Activated CD8-positive, alpha-beta memory T cell treated with anti-CD3 and anti-CD28 coated beads, Interleukin-2, amount 10 ng/mL, durations not matched to agents 7 days and 5 days (primary cell): ENCODE data around the gene APOB. TPM values are rescaled to one million over a fixed set of nuclear protein-coding genes. Genes with fewer than 3 reads are reported as not detected.

ENCODE experiments used
- ATAC-seq: fragments of 150-1000 bp; cut with Tn5 transposase; one replicate; pipeline ENCODE4 v1.10.0; 2021; ENCODE audit warnings: moderate library complexity
- CTCF ChIA-PET: fragments of 350-600 bp; sonication (Branson Sonifier 250); formaldehyde crosslinking; loops from one replicate; lab custom pipeline; 2021; ENCODE audit warnings: antibody characterized with exemption; lab: Charles Lee
- DNase-seq: peaks from one replicate; pipeline ENCODE4 v3.0.0-alpha.2; 2020
- H3K27ac Mint-ChIP-seq: one replicate; pipeline ENCODE4 v1.8.0; 2021; ENCODE audit warnings: mild to moderate bottlenecking, mixed read lengths
- H3K27me3 Mint-ChIP-seq: one replicate; pipeline ENCODE4 v1.8.0; 2021; ENCODE audit warnings: mixed read lengths
- H3K36me3 Mint-ChIP-seq: one replicate; pipeline ENCODE4 v1.8.0; 2021; ENCODE audit warnings: mild to moderate bottlenecking, mixed read lengths
- H3K4me1 Mint-ChIP-seq: one replicate; pipeline ENCODE4 v1.8.0; 2021; ENCODE audit warnings: mixed read lengths
- H3K4me3 Mint-ChIP-seq: one replicate; pipeline ENCODE4 v1.8.0; 2021; ENCODE audit warnings: mild to moderate bottlenecking, moderate library complexity, mixed read lengths
- H3K9me3 Mint-ChIP-seq: one replicate; pipeline ENCODE4 v1.8.0; 2022; ENCODE audit warnings: low read depth, mixed read lengths
- total RNA-seq, 2 experiments: library from RNA; stranded (reverse); gene quantifications; one replicate each; pipeline ENCODE4 v1.2.3, GENCODE V29; 2021

APOB gene
- total RNA-seq, 2 experiments from 2014 or later = not detected

DNA sequence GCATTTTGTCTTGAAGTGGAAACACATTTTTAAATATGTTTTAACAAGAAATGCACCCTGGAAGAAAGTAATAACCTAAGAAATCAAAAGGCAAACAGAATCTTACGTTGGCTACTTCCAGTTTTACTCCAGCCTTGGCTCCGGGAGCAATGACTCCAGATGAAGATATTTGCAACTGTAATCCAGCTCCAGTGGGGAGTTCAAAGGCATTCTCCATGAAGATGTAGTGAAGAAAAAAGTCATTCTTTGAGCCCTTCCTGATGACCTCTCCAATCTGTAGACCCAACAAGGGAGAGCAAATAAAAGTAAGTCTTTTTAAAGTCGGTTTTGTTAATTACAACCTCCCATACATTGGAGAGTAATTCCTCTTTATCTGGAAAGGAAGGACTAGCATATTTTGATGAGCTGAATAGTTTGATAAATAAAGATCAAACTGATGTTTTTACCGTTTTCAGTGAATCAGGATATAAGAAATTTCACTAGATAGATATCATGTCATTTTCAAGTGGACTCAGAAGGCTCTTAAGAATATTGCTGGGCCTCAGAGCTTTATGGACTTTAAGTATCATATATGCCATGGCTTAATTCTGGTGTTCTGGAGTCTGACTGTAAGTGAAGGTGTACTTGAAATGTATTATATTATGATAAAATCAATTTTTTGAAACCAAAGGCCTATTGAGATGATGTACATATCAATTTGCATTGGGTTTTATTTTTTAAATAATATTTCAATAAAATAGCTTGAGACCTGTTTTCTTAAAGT lies 20.3 kb downstream of the APOB start:
- H3K36me3 Mint-ChIP-seq = no peaks in the 10 kb centered on the region
- CTCF ChIA-PET = no interaction called here
- no peaks in the 10 kb centered on the region for H3K4me1 Mint-ChIP-seq
- ATAC-seq = no peak
- peaks cover 6% of the 10 kb centered on the region for H3K27me3 Mint-ChIP-seq
- no peak overlapping the region for H3K4me3 Mint-ChIP-seq
- no peaks in the 10 kb centered on the region for H3K9me3 Mint-ChIP-seq
- no peak overlapping the region for H3K27ac Mint-ChIP-seq
- no peak for DNase-seq

DNA sequence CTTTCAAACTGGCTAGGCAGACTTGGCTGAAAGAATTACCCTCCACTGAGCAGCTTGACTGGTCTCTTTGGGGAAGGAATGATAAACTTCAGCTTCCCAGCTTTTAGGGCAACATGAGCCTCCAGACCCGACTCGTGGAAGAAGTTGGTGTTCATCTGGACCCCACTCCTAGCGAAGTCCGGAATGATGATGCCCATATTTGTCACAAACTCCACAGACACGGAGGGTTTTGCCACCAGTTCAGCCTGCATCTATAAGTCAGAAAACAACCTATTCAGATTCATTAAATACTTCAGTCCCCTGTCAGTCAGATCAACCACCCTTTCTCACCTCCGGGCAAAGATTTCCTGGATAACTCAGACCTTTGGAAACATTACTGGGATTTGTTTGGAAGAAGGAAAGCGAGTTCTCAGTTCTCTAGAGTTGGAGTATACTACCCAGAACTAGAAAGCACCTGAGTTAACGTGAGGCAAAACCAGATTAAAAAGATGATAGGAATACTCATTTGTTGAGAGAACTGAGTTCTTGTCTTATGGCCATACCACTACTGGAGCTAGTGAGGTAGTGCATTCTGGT lies 21.0 kb downstream of the APOB start:
- Mint-ChIP-seq H3K27me3 (peaks cover 6% of the 10 kb centered on the region), H3K27ac (no peak overlapping the region), H3K36me3 (no peaks in the 10 kb centered on the region), H3K4me3 (no peak overlapping the region), H3K4me1 (no peaks in the 10 kb centered on the region), H3K9me3 (no peaks in the 10 kb centered on the region)
- ATAC-seq (no peak), DNase-seq (no peak)
- CTCF ChIA-PET = no interaction called here

DNA sequence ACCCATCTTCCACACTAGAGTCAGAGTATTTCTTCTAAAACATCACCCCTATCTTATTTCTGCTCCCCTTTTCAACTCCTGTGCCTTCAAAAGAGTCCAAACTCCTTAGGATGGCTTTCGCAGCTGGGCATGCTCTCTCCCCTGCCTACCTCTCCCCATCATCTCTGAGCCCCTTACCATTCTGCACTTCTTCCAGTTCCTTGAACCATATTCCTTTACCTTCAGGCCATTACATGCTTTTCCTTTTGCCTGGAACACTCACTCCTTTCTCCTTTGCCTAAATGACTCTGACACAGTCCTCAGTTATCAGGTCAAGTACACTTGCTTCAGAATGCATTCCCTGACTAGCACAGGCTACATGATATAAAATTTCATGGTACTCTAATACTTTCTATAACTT lies 22.4 kb downstream of the APOB start:
- CTCF ChIA-PET = no interaction called here
- Mint-ChIP-seq H3K27ac (no peak overlapping the region), H3K36me3 (no peaks in the 10 kb centered on the region), H3K4me3 (no peak overlapping the region), H3K27me3 (peaks cover 6% of the 10 kb centered on the region), H3K4me1 (no peaks in the 10 kb centered on the region), H3K9me3 (no peaks in the 10 kb centered on the region)
- DNase-seq (no peak), ATAC-seq (no peak)

DNA sequence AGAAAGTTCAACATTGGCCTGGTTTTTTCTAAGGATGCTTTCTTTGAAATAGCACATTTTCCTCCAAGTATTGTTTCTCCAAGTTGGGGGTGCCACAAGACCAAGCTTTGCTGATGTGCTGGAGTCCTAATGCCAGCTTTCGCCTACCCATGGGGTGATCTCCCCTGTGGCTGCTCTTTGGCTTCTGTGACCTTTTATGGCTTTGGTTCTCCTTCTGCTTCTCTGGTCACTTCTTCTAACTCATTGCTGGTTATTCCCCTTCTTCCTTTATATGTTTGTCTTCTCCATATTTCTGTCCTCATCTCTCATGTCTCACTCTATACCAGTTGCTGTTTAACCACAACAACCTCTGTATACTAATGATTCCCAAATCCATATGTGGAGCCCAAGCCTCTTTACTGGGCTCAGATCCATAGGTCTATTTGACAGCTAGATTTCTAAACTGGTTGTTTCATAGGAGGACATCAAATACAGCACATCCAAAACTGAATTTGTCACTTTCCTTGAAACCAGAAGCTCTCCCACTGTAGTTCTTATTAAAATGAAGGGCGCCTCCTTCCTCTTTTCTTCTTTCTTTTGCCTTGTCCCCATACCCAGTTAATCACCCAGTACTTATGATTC lies 23.1 kb downstream of the APOB start:
- Mint-ChIP-seq H3K36me3 (no peaks in the 10 kb centered on the region), H3K4me1 (no peaks in the 10 kb centered on the region), H3K27me3 (peaks cover 6% of the 10 kb centered on the region), H3K27ac (no peak overlapping the region), H3K9me3 (no peaks in the 10 kb centered on the region), H3K4me3 (no peak overlapping the region)
- ATAC-seq (no peak), DNase-seq (no peak)
- CTCF ChIA-PET = no interaction called here

DNA sequence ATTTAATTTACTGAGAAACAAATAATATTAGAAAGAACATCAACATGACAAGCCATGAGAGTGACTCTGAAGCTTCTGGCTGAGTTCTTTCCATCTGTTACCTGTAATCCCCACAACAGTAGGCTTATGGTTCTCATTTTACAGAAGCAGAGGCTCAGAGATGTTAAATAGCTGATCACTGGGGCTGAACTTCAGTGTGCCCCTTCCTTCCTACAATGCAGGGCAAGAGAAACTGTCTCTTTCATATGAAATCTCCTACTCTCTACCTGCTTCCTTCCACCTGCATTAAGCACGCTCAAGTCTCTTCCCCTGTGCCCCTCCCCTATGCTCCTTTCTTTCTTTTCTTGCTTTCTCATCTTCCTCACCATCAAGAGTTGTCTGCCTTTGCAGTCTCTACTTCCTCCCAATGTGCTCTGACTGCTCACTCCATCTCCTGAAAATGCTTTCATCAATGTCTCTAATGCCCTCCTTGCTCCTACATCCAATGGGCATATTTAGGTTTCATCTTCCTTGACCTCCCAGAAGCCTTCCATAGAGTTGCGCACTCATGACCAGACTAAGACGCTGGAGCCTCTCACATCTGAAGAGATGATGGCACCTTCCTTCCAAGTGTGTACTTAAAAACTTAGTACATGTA lies 23.7 kb downstream of the APOB start:
- Mint-ChIP-seq H3K9me3 (no peaks in the 10 kb centered on the region), H3K27me3 (peaks cover 6% of the 10 kb centered on the region), H3K4me1 (no peaks in the 10 kb centered on the region), H3K4me3 (no peak overlapping the region), H3K36me3 (no peaks in the 10 kb centered on the region), H3K27ac (no peak overlapping the region)
- CTCF ChIA-PET = no interaction called here
- ATAC-seq (no peak), DNase-seq (no peak)

DNA sequence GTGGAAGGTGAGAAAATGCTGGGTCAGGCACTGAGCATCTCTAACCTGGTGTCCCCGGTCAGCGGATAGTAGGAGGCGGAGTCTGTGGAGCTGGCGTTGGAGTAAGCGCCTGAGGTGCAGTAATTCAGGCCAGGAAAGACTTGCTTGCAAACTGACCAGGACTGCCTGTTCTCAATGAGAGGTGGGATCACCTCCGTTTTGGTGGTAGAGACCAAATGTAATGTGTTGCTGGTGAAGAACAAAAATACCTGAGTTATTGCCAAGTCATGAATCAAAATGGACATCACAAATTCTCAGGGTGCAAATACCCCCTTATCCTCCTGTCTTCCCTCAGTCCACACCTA lies 24.2 kb downstream of the APOB start:
- H3K4me3 Mint-ChIP-seq = no peak overlapping the region
- H3K9me3 Mint-ChIP-seq = no peaks in the 10 kb centered on the region
- H3K27ac Mint-ChIP-seq = no peak overlapping the region
- DNase-seq (no peak), ATAC-seq (no peak)
- no peaks in the 10 kb centered on the region for H3K4me1 Mint-ChIP-seq
- peaks cover 6% of the 10 kb centered on the region for H3K27me3 Mint-ChIP-seq
- CTCF ChIA-PET = no interaction called here
- no peaks in the 10 kb centered on the region for H3K36me3 Mint-ChIP-seq

DNA sequence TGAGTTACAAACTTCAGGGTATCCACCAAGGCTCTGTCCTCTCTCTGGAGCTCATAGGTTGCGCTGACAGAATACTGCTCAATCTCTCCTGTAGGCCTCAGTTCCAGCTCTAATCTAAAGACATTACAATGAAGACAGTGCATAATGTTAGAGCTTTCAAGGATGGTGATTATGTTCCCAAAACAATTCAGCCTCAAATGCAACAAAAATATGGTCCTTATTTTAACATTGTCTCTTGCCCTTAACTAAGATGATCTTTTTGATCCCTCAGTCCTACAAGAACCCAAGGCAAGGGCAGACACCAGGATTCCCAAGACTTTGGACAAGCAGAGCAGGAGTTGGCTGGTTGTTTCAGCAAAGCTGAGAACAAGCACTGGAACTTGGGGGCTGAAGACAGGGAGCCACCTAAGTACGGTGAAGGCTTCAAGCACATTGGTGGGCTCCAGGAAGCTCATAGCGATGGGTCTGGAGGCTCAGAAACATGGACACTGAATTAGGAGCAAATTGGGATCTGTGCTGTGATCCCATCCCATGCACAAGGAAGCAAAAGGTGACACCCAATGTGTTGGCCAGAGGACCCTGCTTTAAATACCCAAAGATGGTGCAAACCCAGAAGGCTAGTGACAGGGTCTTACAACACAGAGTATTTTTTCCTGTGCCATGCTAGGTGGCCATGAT lies 24.7 kb downstream of the APOB start:
- H3K27me3 Mint-ChIP-seq = peaks cover 6% of the 10 kb centered on the region
- ATAC-seq (no peak), DNase-seq (no peak)
- H3K9me3 Mint-ChIP-seq = no peaks in the 10 kb centered on the region
- H3K4me1 Mint-ChIP-seq = no peaks in the 10 kb centered on the region
- no peaks in the 10 kb centered on the region for H3K36me3 Mint-ChIP-seq
- no peak overlapping the region for H3K27ac Mint-ChIP-seq
- no peak overlapping the region for H3K4me3 Mint-ChIP-seq
- CTCF ChIA-PET = no interaction called here

DNA sequence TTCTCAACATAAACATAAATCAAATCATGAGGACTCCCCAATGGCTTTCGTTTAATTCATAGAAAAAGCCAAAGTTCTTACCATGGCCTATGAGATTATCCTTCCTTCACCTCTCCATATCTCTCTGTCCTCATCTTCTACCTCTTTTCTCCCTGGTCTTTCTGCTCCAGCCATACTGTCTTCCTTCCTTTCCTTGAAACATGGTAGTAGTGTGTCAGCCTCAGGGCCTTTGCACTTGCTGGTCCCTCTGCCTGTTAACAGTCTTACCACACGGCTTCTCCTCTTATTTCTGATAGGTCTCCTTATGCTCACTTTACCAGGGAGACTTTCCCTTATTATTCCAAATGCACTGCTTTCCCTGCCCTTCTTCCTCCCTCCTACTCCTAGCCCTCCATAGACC lies 25.6 kb downstream of the APOB start:
- no peak for ATAC-seq
- Mint-ChIP-seq H3K27ac (no peak overlapping the region), H3K27me3 (peaks cover 6% of the 10 kb centered on the region), H3K9me3 (no peaks in the 10 kb centered on the region), H3K4me3 (no peak overlapping the region), H3K4me1 (no peaks in the 10 kb centered on the region), H3K36me3 (no peaks in the 10 kb centered on the region)
- no peak for DNase-seq
- CTCF ChIA-PET = no interaction called here

DNA sequence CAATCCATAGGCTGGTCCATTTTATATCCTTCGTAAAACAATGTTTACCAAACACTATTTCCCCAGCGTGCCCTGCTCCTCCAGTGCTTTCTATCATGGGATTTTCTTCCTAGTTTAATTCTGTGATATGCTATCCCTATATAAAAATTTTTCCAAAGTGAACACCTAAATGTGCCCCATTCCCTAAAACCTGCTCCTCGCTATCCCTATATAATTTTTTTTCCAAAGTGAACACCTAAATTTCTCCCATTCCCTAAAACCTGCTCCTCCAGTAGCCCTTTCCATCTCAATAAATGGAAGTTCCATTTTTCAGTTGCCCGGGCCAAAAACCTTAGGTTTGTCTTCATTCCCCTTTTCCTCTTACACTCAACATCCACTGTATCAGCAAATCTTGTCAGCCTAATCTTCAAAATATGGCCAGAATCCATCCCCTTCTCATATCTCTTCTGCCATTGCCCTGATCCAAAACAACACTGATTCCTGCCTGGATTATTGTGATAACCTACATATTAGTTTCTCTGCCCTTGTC lies 26.1 kb downstream of the APOB start:
- CTCF ChIA-PET = no interaction called here
- H3K36me3 Mint-ChIP-seq = no peaks in the 10 kb centered on the region
- H3K27ac Mint-ChIP-seq = no peak overlapping the region
- peaks cover 2% of the 10 kb centered on the region for H3K27me3 Mint-ChIP-seq
- ATAC-seq = no peak
- H3K4me1 Mint-ChIP-seq = no peaks in the 10 kb centered on the region
- H3K9me3 Mint-ChIP-seq = no peaks in the 10 kb centered on the region
- DNase-seq = no peak
- H3K4me3 Mint-ChIP-seq = no peak overlapping the region

DNA sequence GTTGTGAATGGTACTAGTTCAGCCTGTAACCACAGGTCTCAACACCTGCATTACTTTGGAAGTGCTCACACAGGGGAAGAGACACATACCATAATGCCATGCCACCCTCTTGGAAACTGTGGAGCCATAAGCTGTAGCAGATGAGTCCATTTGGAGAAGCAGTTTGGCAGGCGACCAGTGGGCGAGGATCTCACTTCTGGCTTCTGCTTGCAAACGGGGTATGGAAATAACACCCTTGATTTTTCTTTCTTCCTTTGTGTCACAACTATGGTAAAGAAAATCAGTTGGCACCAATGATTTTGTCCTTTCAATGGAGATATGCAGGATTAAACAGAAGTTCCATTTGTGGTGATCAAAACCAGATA lies 28.6 kb downstream of the APOB start:
- Mint-ChIP-seq H3K4me3 (no peak overlapping the region), H3K4me1 (no peaks in the 10 kb centered on the region), H3K36me3 (no peaks in the 10 kb centered on the region), H3K27me3 (no peaks in the 10 kb centered on the region), H3K27ac (no peak overlapping the region), H3K9me3 (no peaks in the 10 kb centered on the region)
- ATAC-seq (no peak), DNase-seq (no peak)
- CTCF ChIA-PET = no interaction called here

DNA sequence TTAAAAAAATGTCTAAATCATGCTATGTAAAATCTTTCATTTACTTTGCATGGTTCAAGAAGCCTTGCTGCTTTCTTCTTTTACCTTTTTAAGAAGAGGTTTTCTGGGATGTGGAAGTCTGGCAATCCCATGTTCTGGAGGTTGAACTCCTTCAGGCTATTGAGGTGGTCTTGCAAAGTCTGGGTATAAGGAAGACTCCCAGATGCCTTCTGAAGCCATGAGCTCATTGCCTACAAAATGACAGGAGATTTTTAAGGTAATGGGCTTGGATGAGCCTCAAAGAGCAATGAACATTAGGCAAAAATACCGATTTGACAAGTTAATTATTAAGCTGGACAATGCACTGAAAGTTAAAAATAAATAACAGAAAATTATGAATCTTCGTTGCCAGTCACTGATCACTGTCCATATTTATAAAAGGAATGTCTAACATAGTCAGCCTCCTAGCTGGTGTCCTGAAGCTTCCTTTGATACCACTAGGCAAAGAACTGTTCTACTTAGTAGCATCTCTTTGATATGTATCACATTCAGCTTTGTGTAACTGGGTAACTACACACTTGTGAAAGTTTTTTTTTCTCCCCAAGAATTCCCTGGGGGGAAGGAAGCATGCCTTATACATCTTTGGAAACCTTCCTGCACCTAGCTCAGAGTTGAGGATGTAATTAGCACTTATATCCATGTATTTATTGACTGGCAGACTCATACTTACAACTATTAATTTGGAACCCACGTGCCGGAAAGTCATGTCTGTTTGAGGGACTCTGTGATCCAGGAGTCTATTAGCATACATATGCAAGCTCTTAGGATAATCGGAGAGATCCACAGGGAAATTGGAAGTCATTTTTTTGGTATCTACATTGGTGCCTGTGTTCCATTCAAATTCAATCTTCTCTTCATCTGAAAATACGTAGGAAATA lies 29.3 kb downstream of the APOB start:
- DNase-seq = no peak
- CTCF ChIA-PET = no interaction called here
- no peak overlapping the region for H3K4me3 Mint-ChIP-seq
- H3K9me3 Mint-ChIP-seq = no peaks in the 10 kb centered on the region
- H3K4me1 Mint-ChIP-seq = no peaks in the 10 kb centered on the region
- ATAC-seq = no peak
- H3K27ac Mint-ChIP-seq = no peak overlapping the region
- no peaks in the 10 kb centered on the region for H3K36me3 Mint-ChIP-seq
- H3K27me3 Mint-ChIP-seq = no peaks in the 10 kb centered on the region

DNA sequence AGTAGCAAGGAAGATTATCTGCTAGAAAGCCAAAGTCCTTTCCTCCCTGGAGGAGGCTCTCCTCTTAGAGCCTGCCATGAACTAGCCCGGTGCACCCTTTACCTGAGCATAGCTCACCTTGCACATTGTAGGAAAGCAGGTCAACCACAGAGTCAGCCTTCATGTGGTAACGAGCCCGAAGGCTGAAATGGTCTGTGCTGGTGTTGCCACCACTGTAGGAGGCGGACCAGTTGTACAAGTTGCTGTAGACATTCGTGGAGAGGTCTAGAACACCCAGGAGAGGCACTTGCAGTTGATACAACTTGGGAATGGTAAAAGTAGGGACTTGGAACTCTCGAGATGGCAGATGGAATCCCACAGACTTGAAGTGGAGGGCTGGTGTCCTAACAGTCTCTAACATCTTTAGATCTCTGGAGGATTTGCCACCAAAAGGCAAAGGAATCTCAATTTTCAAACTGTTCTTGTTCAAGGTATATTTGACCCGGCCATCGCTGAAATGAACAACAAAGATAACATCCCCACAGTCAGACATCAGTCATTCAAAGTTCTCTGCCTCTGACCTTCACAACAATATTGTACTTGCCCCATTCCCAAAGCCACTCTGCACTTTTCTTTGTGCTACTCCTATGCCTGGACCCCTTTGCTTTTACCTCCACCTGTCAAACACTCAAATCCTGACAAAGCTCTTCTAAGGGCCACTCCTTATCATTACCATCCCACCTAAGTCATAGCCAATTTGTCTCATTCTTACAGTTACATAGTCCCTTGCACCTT lies 30.6 kb downstream of the APOB start:
- Mint-ChIP-seq H3K4me1 (no peaks in the 10 kb centered on the region), H3K27me3 (peaks cover 2% of the 10 kb centered on the region)
- CTCF ChIA-PET = no interaction called here

More for the DNA sequence above, 30.6 kb downstream of the APOB start:
- no peak for ATAC-seq
- no peak for DNase-seq
- Mint-ChIP-seq H3K27ac (no peak overlapping the region), H3K36me3 (no peaks in the 10 kb centered on the region), H3K9me3 (no peaks in the 10 kb centered on the region), H3K4me3 (no peak overlapping the region)
